B cell (primary cell): ENCODE data around the gene HAGH. TPM values are rescaled to one million over a fixed set of nuclear protein-coding genes. Genes with fewer than 3 reads are reported as not detected.

Experiments
- ATAC-seq: fragments of 200-7000 bp; cut with Tn5 transposase; one replicate; pipeline ENCODE4 v1.10.0; 2021; ENCODE audit warnings: low read depth, mild to moderate bottlenecking, moderate number of reproducible peaks, moderate library complexity
- CTCF ChIA-PET: fragments of 350-600 bp; sonication (Branson Sonifier 250); formaldehyde crosslinking; loops from one replicate; lab custom pipeline; 2021; ENCODE audit warnings: antibody characterized with exemption, inconsistent platforms; lab: Charles Lee
- POLR2A ChIA-PET: fragments of 350-600 bp; sonication (Branson Sonifier 250); formaldehyde crosslinking; loops from one replicate; lab custom pipeline; 2021; ENCODE audit warnings: antibody characterized with exemption; lab: Charles Lee
- DNase-seq: peaks from one replicate; pipeline ENCODE4 v3.0.0; 2013
- H2AFZ ChIP-seq: 2 replicates; pipeline ENCODE4 v1.6.1; 2012; ENCODE audit warnings: mild to moderate bottlenecking, low read depth, low read length; ENCODE audit not compliant: insufficient read depth, poor library complexity, severe bottlenecking
- H3K27ac ChIP-seq, 2 donors: 1 replicate in 1 of 2; 2 replicates in 1 of 2; pipeline ENCODE4 v1.5.1; 2012 to 2013; ENCODE audit warnings: low read length in 2 of 2, mild to moderate bottlenecking in 2 of 2, moderate library complexity in 1 of 2
- H3K27me3 ChIP-seq, 4 experiments: fragments of 200-600 bp in 1 of 4; sonication (generic) in 1 of 4; replicated peaks in 1 of 4; 1 replicate in 2 of 4; 2 replicates in 2 of 4; pipeline versions ENCODE4 v1.6.1 to v1.7.0; 2013 to 2016; ENCODE audit warnings: low read length in 3 of 4, mild to moderate bottlenecking in 2 of 4, mixed read lengths in 1 of 4, moderate library complexity in 1 of 4; ENCODE audit not compliant: insufficient read depth in 4 of 4, control insufficient read depth in 3 of 4; ENCODE audit errors: control extremely low read depth in 1 of 4
- H3K36me3 ChIP-seq, 2 experiments: replicated peaks in 1 of 2; 1 replicate in 1 of 2; 2 replicates in 1 of 2; pipeline versions ENCODE4 v1.6.1 to v1.7.1; 2013; ENCODE audit warnings: low read length in 1 of 2; ENCODE audit not compliant: insufficient read depth in 2 of 2, control insufficient read depth in 1 of 2; ENCODE audit errors: control extremely low read depth in 1 of 2, extremely low read depth in 1 of 2
- H3K4me1 ChIP-seq, 2 donors: fragments of 200-600 bp in 1 of 2; sonication (generic) in 1 of 2; 1 replicate in 1 of 2; 2 replicates in 1 of 2; pipeline versions ENCODE4 v1.5.1 to v1.6.1; 2013 to 2017; ENCODE audit warnings: low read length in 2 of 2; ENCODE audit not compliant: control insufficient read depth in 2 of 2, insufficient read depth in 2 of 2
- H3K4me2 ChIP-seq: replicated peaks from 2 replicates; pipeline ENCODE3; 2012; ENCODE audit warnings: mild to moderate bottlenecking, low read depth, low read length; ENCODE audit not compliant: poor library complexity, severe bottlenecking
- H3K4me3 ChIP-seq, 5 experiments: fragments of 200-600 bp in 1 of 5; sonication (generic) in 1 of 5; 1 replicate in 3 of 5; 2 replicates in 2 of 5; pipeline versions ENCODE4 v1.5.1 to v1.7.0; 2011 to 2016; ENCODE audit warnings: low read length in 4 of 5, mild to moderate bottlenecking in 4 of 5, low read depth in 2 of 5, control low read depth in 1 of 5, moderate library complexity in 1 of 5; ENCODE audit not compliant: insufficient read depth in 1 of 5; ENCODE audit errors: control extremely low read depth in 1 of 5, extremely low read depth in 1 of 5
- H3K79me2 ChIP-seq: fragments of 200-600 bp; sonication (generic); one replicate; pipeline ENCODE4 v1.6.0; 2016; ENCODE audit warnings: low read length; ENCODE audit not compliant: control insufficient read depth, insufficient read depth
- H3K9ac ChIP-seq: fragments of 200-600 bp; sonication (generic); 2 replicates; pipeline ENCODE4 v1.6.1; 2017; ENCODE audit warnings: mild to moderate bottlenecking, low read length, moderate library complexity
- H3K9me3 ChIP-seq, 3 donors: one replicate each; pipeline versions ENCODE4 v1.6.1 to v1.7.1; 2013; ENCODE audit warnings: low read length in 2 of 3; ENCODE audit not compliant: control insufficient read depth in 2 of 3, insufficient read depth in 1 of 3; ENCODE audit errors: control extremely low read depth in 1 of 3
- H4K20me1 ChIP-seq: 2 replicates; pipeline ENCODE4 v1.6.0; 2012; ENCODE audit warnings: mild to moderate bottlenecking, low read length; ENCODE audit not compliant: insufficient read depth, control insufficient read depth, poor library complexity, severe bottlenecking
- H3K27ac Mint-ChIP-seq: one replicate; pipeline ENCODE4 v1.8.0; 2021; ENCODE audit warnings: mixed read lengths
- H3K27me3 Mint-ChIP-seq: one replicate; pipeline ENCODE4 v1.8.0; 2021; ENCODE audit warnings: mixed read lengths
- H3K4me1 Mint-ChIP-seq: one replicate; pipeline ENCODE4 v1.8.0; 2021; ENCODE audit warnings: mixed read lengths
- H3K4me3 Mint-ChIP-seq: one replicate; pipeline ENCODE4 v1.8.0; 2021; ENCODE audit warnings: mixed read lengths
- H3K9me3 Mint-ChIP-seq: one replicate; pipeline ENCODE4 v1.8.0; 2022; ENCODE audit warnings: mixed read lengths; ENCODE audit not compliant: insufficient read depth
- CTCF ChIP-seq: fragments of 200-600 bp; IDR thresholded peaks from one replicate; pipeline ENCODE4 v1.8.0; 2022; ENCODE audit warnings: antibody characterized with exemption, mild to moderate bottlenecking
- EZH2 ChIP-seq: IDR thresholded peaks from 2 replicates; pipeline ENCODE4 v1.6.1; 2012; ENCODE audit warnings: borderline replicate concordance, low read depth, mild to moderate bottlenecking, moderate library complexity, low read length; ENCODE audit not compliant: insufficient read depth, poor library complexity, severe bottlenecking
- WGBS: methylation state at CpG from one replicate; pipeline ENCODE4 v1.1.5; 2013; ENCODE audit warnings: missing lambda C conversion rate; ENCODE audit not compliant: insufficient coverage; 5-methylcytosine and 5-hydroxymethylcytosine counted together
- intact Hi-C: fragments of 100-400 bp; cut with micrococcal nuclease; formaldehyde crosslinking; loops from one replicate; pipeline ENCODE4 v1.10.0; 2022
- polyA plus RNA-seq: library from polyadenylated mRNA; depleted of rRNA; stranded (reverse); fragments of >200 nt; gene quantifications from 2 replicates; pipeline ENCODE4 v1.2.3, GENCODE V29; 2012
- total RNA-seq, 2 donors: library from RNA; stranded (reverse); fragments of 120-200 nt in 1 of 2; gene quantifications; 1 replicate in 1 of 2; 2 replicates in 1 of 2; pipeline versions ENCODE4 v1.2.3 to v1.2.4, GENCODE V29; 2013 to 2022

HAGH gene
- total and polyA plus RNA-seq, 2 donors (not counting 1 experiment from before 2014, with no cell fraction given): 50.6 to 74.2 TPM

- no peak overlapping the region for H3K27ac Mint-ChIP-seq
- intact Hi-C loops: no loop called here
- H3K4me3 ChIP-seq: no peak overlapping the region
- ChIA-PET POLR2A (interaction anchor here (0.5 kb wide), 1 partner anchor 246 kb away, joined by 9 read pairs; no protein-coding TSS in a partner anchor), CTCF (no interaction called here)
- peaks cover 44% of the 10 kb centered on the region for H4K20me1 ChIP-seq
- ATAC-seq (no peak), DNase-seq (no peak)
- H3K36me3 ChIP-seq: peaks cover 0 to 33% of the 10 kb centered on the region in 2 experiments
- no peak overlapping the region for H2AFZ ChIP-seq
- no peaks in the 10 kb centered on the region for H3K4me1 ChIP-seq
- H3K27me3 Mint-ChIP-seq: no peaks in the 10 kb centered on the region
- H3K9me3 Mint-ChIP-seq: no peaks in the 10 kb centered on the region
- no peaks in the 10 kb centered on the region for H3K27me3 ChIP-seq
- no peaks in the 10 kb centered on the region for H3K9me3 ChIP-seq
- peaks cover 55% of the 10 kb centered on the region for H3K79me2 ChIP-seq
- H3K4me1 Mint-ChIP-seq: peaks cover 2% of the 10 kb centered on the region
- H3K27ac ChIP-seq: no peak overlapping the region
- 91% methylated on average over 13 of the region's 25 CpGs for WGBS
- no peak overlapping the region for H3K4me2 ChIP-seq
- H3K4me3 Mint-ChIP-seq: no peak overlapping the region
- TF ChIP-seq CTCF (no peak), EZH2 (no peak)
- no peak overlapping the region for H3K9ac ChIP-seq
Measured at GRCh38 chr16:1789643-1790045, 37.0 kb downstream of the HAGH start.

- CTCF ChIA-PET: no interaction called here
- Histone ChIP-seq H4K20me1 (peaks cover 52% of the 10 kb centered on the region), H3K4me2 (no peak overlapping the region), H2AFZ (no peak overlapping the region), H3K36me3 (peaks cover 0 to 33% of the 10 kb centered on the region in 2 experiments), H3K9me3 (no peaks in the 10 kb centered on the region), H3K27ac (no peak overlapping the region), H3K4me1 (peaks cover 0 to 6% of the 10 kb centered on the region in 2 donors), H3K79me2 (peaks cover 63% of the 10 kb centered on the region), H3K27me3 (no peaks in the 10 kb centered on the region), H3K9ac (no peak overlapping the region), H3K4me3 (no peak overlapping the region)
- intact Hi-C loops: no loop called here
- POLR2A ChIA-PET: no interaction called here
- peaks cover 2% of the 10 kb centered on the region for H3K4me1 Mint-ChIP-seq
- 90% methylated on average over 19 of the region's 19 CpGs for WGBS
- TF ChIP-seq EZH2: no peak
- TF ChIP-seq CTCF: no peak
- DNase-seq (no peak), ATAC-seq (no peak)
- H3K27ac Mint-ChIP-seq: no peak overlapping the region
- H3K9me3 Mint-ChIP-seq: no peaks in the 10 kb centered on the region
- H3K27me3 Mint-ChIP-seq: no peaks in the 10 kb centered on the region
- H3K4me3 Mint-ChIP-seq: no peak overlapping the region
Measured at GRCh38 chr16:1788708-1789100, 37.9 kb downstream of the HAGH start.
